IPS DF 6.9 (cell line): Measurements from ENCODE around the gene PDLIM7.

ENCODE experiments used
- DNase-seq: peaks from one replicate; pipeline ENCODE4 v3.0.0-alpha.2; 2013; ENCODE audit warnings: low read depth, low spot score
- H3K27ac ChIP-seq: one replicate; pipeline ENCODE4 v1.5.1; 2013; ENCODE audit warnings: low read length, control low read depth
- H3K27me3 ChIP-seq: 2 replicates; pipeline ENCODE4 v1.6.1; 2013; ENCODE audit warnings: mild to moderate bottlenecking, low read length; ENCODE audit not compliant: control insufficient read depth, insufficient read depth
- H3K36me3 ChIP-seq: 2 replicates; pipeline ENCODE4 v1.6.1; 2013; ENCODE audit warnings: low read length; ENCODE audit not compliant: control insufficient read depth, insufficient read depth
- H3K4me1 ChIP-seq: 2 replicates; pipeline ENCODE4 v1.6.1; 2013; ENCODE audit warnings: low read length; ENCODE audit not compliant: control insufficient read depth, insufficient read depth
- H3K4me3 ChIP-seq: 2 replicates; pipeline ENCODE4 v1.5.1; 2013; ENCODE audit warnings: mild to moderate bottlenecking, low read length
- H3K9me3 ChIP-seq: 2 replicates; pipeline ENCODE4 v1.6.1; 2013; ENCODE audit warnings: low read length, inconsistent platforms; ENCODE audit not compliant: control insufficient read depth, insufficient read depth
- WGBS: extraction: QIAGEN DNeasy Blood & Tissue Kit; methylation state at CpG from one replicate; pipeline ENCODE4 v1.1.7; 2013; ENCODE audit warnings: mixed read lengths, missing lambda C conversion rate; ENCODE audit not compliant: insufficient read length, insufficient coverage; 5-methylcytosine and 5-hydroxymethylcytosine counted together

The PDLIM7 gene

DNA sequence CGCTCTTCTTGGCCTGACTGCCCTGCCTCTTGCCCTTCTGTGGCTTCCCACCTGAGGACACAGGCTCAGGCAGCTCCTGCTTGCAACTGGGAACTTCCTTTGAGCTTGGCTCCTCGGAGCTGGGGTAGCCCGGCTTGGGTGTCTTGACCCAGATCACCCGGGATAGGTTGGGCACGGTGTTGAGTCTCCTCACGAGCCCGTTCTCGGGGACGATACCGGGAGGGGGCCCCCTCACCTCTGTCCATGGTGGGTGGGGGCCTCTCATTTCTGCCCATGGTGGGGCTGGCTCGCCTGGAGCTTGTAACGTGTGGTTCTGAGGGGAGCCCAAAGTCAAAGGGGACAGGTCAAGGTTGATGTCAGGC is 27.1 kb upstream of the PDLIM7 start:
- H3K4me1 ChIP-seq, result no peaks in the 10 kb centered on the region
- WGBS, result no CpG with 5 or more reads among the region's 12 CpGs
- H3K27me3 ChIP-seq, result no peaks in the 10 kb centered on the region
- H3K36me3 ChIP-seq, result peaks cover 47% of the 10 kb centered on the region
- H3K27ac ChIP-seq, result no peak overlapping the region
- H3K4me3 ChIP-seq, result no peak overlapping the region
- H3K9me3 ChIP-seq, result no peaks in the 10 kb centered on the region
- no peak for DNase-seq

DNA sequence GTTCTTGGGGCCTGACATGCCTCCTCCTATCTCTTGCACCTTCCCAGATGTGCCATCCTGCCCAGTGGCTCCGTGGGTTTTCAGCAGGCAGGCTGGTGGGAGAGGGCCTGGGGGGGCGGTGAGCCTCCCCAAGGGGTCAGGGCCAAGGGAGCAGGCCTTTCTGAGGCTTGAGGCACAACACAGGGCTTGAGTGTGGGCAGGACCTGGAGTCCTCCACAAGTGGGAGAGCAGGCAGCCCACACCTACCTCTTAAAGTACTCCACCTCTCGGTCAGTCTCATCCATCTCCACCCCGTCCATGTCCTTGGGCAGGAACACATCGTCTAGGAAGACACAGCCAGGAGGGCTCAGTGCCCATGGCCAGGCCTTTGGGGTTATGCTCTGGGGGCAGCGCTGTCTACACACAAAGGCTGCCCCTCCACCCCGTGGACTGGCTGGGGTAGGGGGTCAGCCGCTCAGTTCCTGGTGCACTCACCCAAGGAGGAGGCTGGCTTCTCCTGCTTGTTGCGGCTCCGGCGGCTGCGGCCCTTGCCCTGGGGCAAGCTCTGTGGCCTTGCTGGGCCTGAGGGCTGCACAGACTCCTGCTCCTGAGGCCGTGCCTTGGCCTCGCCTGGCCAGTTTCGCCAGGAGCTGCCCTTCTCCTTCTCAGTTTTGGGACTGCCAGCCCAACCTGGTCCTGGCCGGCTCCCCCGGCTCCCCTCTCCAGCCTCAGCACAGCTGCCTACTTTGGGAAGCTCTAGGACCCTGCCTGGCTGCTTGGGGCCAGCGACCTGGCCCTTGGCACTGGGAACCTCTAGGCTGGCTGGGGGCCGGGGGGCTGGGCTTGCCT is 26.5 kb upstream of the PDLIM7 start:
- H3K4me1 ChIP-seq, result no peaks in the 10 kb centered on the region
- H3K36me3 ChIP-seq, result peaks cover 45% of the 10 kb centered on the region
- WGBS, result no CpG with 5 or more reads among the region's 19 CpGs
- H3K4me3 ChIP-seq, result no peak overlapping the region
- no peak for DNase-seq
- no peak overlapping the region for H3K27ac ChIP-seq
- no peaks in the 10 kb centered on the region for H3K9me3 ChIP-seq
- H3K27me3 ChIP-seq, result no peaks in the 10 kb centered on the region

DNA sequence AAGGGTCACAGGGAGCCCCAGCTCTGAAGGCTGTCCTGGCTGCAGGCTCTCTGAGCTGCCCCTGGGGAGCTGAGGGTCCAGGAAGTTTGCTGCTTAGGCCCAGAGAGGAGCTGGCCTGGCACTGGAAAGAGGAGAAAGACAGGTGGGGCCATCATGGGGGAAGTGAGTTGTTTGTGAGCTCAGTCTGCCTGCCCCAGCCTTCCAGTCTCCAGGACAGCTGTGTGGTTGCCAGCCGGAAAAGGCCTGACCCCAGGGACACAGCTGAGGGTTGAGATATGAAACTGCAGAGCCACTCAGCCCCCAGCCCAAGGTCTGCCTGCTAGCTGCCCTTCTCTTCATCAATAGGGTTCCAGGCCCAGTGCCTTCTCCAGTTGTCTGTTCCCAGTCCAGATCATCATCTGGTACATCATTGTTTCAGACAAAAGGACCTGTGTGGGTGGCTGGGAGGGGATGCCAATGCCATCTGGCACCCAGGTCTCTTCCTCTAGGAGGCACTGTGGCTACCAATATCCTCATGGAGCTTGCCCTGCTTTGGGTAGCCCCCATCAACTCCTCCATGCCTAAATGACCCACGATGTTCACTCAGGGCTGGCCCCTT is 23.6 kb upstream of the PDLIM7 start:
- no CpG with 5 or more reads among the region's 2 CpGs for WGBS
- Histone ChIP-seq H3K36me3 (peaks cover 32% of the 10 kb centered on the region), H3K27ac (no peak overlapping the region), H3K4me3 (no peak overlapping the region), H3K4me1 (no peaks in the 10 kb centered on the region), H3K27me3 (no peaks in the 10 kb centered on the region), H3K9me3 (no peaks in the 10 kb centered on the region)
- no peak for DNase-seq

DNA sequence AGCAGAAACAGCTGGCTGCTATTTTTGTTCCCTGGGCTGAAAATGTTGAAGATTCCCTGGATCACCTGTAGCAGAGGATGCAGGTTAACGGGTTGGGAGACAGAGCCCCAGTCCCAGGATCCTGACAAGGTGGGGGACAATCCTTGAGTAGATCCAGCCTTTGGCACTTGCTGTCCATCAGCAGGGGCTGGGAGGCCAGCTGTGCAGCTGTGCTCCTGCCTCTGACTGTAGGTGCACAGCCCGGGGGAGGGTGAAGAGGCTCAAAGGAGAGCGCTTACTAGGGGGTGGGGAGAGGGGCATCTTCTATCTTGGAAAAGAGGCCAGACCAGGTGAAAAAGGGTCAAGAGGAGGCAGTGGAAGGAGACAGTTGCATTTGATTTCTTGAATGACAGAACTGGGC is 22.9 kb upstream of the PDLIM7 start:
- no CpG with 5 or more reads among the region's 3 CpGs for WGBS
- DNase-seq, result no peak
- H3K4me1 ChIP-seq, result no peaks in the 10 kb centered on the region
- H3K27me3 ChIP-seq, result no peaks in the 10 kb centered on the region
- H3K4me3 ChIP-seq, result no peak overlapping the region
- H3K9me3 ChIP-seq, result no peaks in the 10 kb centered on the region
- peaks cover 39% of the 10 kb centered on the region for H3K36me3 ChIP-seq
- no peak overlapping the region for H3K27ac ChIP-seq

DNA sequence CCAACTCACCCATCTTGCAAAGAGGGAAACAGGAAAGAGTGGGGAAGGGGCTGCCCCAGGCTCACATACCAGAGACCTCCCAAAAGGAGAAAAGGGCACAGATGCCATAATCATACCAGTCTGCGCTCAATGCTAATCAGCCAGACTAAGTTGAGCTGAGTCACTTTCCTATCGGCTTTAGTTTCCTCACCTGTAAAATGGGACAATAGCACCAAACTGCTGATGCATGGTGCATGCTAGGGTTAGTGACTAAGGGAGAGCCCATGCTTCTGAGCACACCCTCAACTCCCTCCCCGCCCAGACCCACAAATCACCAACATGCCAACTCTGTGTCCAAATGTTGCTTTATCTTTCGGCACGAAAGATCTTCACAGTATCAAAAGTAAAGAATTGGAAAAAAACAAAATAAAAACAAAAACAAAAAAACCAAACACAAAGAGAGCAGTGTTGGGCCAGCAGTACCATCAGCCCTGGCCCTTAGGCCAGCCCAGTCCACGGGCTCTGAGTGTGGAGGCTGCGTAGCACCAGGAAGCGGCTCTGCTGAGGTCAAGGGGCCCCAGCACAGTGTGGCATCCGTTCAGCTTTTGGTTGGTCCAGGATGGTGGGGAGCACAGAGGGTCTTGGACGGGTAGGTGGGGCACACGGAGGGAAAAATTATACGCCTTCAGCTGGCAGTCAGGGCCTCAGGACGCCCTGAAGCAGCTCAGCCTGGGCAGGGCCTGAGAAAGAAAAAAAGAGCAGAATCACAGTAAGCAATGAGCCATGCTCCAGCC is 22.2 kb upstream of the PDLIM7 start:
- Histone ChIP-seq H3K4me3 (no peak overlapping the region), H3K9me3 (no peaks in the 10 kb centered on the region), H3K27me3 (no peaks in the 10 kb centered on the region), H3K27ac (no peak overlapping the region), H3K4me1 (no peaks in the 10 kb centered on the region), H3K36me3 (peaks cover 39% of the 10 kb centered on the region)
- DNase-seq, result no peak
- WGBS, result no CpG with 5 or more reads among the region's 13 CpGs

DNA sequence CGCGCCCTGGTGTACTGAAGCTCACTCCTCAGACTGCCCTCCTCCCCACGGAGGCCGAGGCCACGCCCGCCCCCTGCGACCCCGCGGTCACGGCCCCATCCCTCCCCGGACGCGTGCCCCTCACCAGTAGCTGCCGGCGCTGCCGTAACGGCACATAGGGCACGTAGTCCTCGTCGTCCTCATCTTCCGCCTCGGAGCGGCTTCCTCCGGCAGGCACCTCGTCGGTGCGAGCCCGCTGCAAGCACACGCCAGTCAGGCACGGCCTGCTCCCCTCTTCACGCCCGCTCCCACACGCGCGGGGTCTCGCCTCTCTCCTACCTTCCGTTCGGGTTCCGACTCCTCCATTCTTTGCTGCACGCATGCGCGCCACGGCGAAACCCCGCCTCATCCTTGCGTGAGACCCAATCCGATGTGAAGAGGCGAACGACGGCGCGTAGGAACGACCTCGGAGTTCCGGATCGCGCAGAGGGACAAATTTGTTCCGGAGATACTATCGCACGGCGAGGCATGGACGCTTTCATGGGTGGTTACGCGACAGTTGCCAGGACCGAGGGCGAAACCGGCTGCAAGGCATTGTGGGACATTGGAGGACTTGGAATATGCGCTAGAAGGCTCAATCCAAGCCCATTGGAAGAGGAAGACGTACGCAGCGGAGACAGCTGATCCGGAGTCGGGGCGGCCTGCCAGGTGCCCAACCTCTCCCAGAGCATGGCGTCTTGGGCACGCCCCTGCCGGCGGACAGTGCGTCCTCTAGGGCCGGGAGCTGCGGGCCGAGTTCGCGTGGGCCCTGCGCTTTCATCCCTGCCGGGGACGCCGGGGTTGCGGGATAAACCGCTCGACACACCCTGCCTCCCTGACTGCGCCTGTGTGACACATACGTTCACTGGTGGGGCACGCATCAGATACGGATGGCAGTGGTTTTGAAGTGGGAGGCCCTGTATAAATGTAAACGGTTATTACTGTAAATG is 19.5 kb upstream of the PDLIM7 start, which contains the start of gene DDX41:
TSS of gene DDX41 (minus strand) at position 361 of the 968 bp plus-strand sequence. CDS start at position 345, 16 bp downstream.
- peaks cover 52% of the 10 kb centered on the region for H3K36me3 ChIP-seq
- no CpG with 5 or more reads among the region's 96 CpGs for WGBS
- H3K4me1 ChIP-seq, result no peaks in the 10 kb centered on the region
- no peaks in the 10 kb centered on the region for H3K27me3 ChIP-seq
- no peaks in the 10 kb centered on the region for H3K9me3 ChIP-seq
- peak within 1 kb of the TSS; percentile 87 for H3K4me3 ChIP-seq
- no peak within 1 kb of the TSS for H3K27ac ChIP-seq
- DNase-seq, result peak; percentile 94

DNA sequence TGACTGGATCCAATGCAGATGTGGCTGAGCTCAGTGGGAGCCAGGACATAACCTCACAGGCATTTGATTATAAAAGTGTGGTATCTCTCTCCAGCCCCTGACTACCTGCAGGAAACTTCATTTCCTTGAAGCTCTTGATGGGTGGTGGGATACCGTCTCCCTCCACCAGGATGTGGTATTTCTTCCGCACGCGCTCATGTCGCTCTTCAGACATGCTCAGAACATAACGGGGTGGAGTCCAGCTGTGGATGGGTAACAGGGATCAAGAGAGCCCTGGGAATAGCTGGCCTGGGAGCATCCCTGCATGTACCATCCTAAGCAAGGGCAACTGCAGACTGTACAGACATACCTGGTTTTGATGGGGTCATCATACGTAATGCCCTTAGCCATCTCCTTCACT is 18.2 kb upstream of the PDLIM7 start:
- H3K27ac ChIP-seq, result no peak overlapping the region
- H3K4me3 ChIP-seq, result no peak overlapping the region
- H3K4me1 ChIP-seq, result no peaks in the 10 kb centered on the region
- no CpG with 5 or more reads among the region's 7 CpGs for WGBS
- peaks cover 58% of the 10 kb centered on the region for H3K36me3 ChIP-seq
- DNase-seq, result no peak
- H3K27me3 ChIP-seq, result no peaks in the 10 kb centered on the region
- H3K9me3 ChIP-seq, result no peaks in the 10 kb centered on the region

DNA sequence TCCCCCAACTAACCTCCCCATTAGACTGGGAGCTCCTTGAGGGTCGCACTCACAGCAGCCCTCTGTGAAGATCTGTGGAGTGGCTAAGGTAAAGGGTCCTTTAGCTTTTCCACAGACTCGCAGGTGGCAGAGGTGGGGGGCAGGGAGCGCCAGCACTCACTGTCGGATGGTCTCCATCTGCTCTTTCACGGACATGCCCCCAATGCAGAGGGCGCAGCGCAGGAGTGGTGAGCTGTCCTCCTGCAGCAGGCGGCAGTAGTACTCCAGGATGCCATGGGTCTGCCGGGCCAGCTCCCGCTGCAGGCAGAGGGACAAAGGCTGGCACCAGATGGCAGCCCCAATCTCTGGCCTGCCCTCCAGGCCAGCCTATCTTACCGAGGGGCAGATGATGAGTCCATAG is 17.1 kb upstream of the PDLIM7 start:
- H3K9me3 ChIP-seq, result no peaks in the 10 kb centered on the region
- H3K4me1 ChIP-seq, result peaks cover 8% of the 10 kb centered on the region
- H3K27me3 ChIP-seq, result no peaks in the 10 kb centered on the region
- DNase-seq, result no peak
- no peak overlapping the region for H3K27ac ChIP-seq
- no peak overlapping the region for H3K4me3 ChIP-seq
- WGBS, result no CpG with 5 or more reads among the region's 11 CpGs
- peaks cover 53% of the 10 kb centered on the region for H3K36me3 ChIP-seq

DNA sequence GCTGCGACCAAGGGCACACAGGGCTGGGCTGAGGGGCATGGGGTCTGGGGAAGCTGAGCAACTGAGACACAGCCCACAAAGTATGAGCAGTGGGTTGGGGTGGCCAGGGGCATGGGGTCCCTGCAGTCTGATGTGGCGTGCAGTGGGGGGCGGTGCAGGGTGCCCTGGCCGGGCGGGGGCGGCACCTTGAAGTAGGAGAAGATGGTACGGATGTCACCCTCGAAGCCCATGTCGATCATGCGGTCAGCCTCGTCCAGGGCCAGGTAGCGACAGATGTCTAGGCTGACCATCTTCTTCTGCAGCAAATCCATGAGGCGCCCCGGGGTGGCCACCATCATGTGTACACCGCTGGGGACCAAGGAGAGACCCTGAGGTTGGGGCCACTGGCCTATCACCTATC is 16.1 kb upstream of the PDLIM7 start:
- Histone ChIP-seq H3K4me3 (no peak overlapping the region), H3K9me3 (no peaks in the 10 kb centered on the region), H3K36me3 (peaks cover 53% of the 10 kb centered on the region), H3K27me3 (no peaks in the 10 kb centered on the region), H3K27ac (no peak overlapping the region), H3K4me1 (peaks cover 12% of the 10 kb centered on the region)
- no CpG with 5 or more reads among the region's 15 CpGs for WGBS
- no peak for DNase-seq
